Measurements from ENCODE around the gene ASCC1. TPM values are rescaled to one million over a fixed set of nuclear protein-coding genes. Genes with fewer than 3 reads are reported as not detected.

Gene ASCC1
- total and polyA plus RNA-seq, 2 of the 4 experiments (the other 2 are of a cell fraction), result 15.9 to 21.0 TPM

GRCh38 chr10:72177454-72177853 lies 38.6 kb downstream of the ASCC1 start:
- Histone ChIP-seq H3K9ac (ENCODE audit: low read depth, low read length) (no peak overlapping the region), H3K18ac (ENCODE audit: low read depth, low read length) (no peak overlapping the region), H2BK120ac (ENCODE audit: low read depth, low read length) (no peak overlapping the region), H2BK20ac (ENCODE audit: low read depth, low read length) (no peak overlapping the region), H2AK5ac (ENCODE audit: low read depth, low read length) (no peak overlapping the region), H3K27ac (ENCODE audit: insufficient read depth, low read length) (no peak overlapping the region), H4K91ac (ENCODE audit: insufficient read depth, low read depth, low read length) (no peak overlapping the region), H3K23ac (ENCODE audit: low read depth, low read length) (no peak overlapping the region), H4K8ac (ENCODE audit: low read depth in 2 of 2, low read length in 2 of 2) (no peak overlapping the region), H2AK9ac (replicated peaks; ENCODE audit: low read depth, low read length, poor library complexity) (no peak overlapping the region), H3K4me3 (ENCODE audit: insufficient read depth, low read depth, low read length) (no peak overlapping the region), H3K14ac (replicated peaks; ENCODE audit: low read depth, low read length) (no peak overlapping the region), H3K27me3 (ENCODE audit: control insufficient read depth, insufficient read depth, low read length) (no peaks in the 10 kb centered on the region), H3K56ac (ENCODE audit: extremely low read depth, insufficient read depth, low read length) (no peak overlapping the region), H3K9me1 (ENCODE audit: insufficient read depth, low read length) (peaks cover 5% of the 10 kb centered on the region), H2AFZ (replicated peaks; ENCODE audit: low read length, poor library complexity) (no peak overlapping the region), H3K36me3 (ENCODE audit: control insufficient read depth, insufficient read depth, low read length) (peaks cover 6% of the 10 kb centered on the region), H2BK5ac (ENCODE audit: low read depth, low read length, poor library complexity, severe bottlenecking) (no peak overlapping the region), H3K4me1 (ENCODE audit: control insufficient read depth, insufficient read depth, low read length) (peaks cover 9% of the 10 kb centered on the region), H4K20me1 (ENCODE audit: insufficient read depth, low read length) (no peaks in the 10 kb centered on the region), H3K79me1 (ENCODE audit: low read depth in 1 of 2, low read length in 2 of 2) (0 out of 4 replicates have a peak, but pooled peaks cover 0 to 2% of the 10 kb centered on the region in 2 experiments), H4K5ac (ENCODE audit: low read depth, low read length) (no peak overlapping the region), H3K9me3 (ENCODE audit: control insufficient read depth, insufficient read depth, low read length) (no peaks in the 10 kb centered on the region), H3K4me2 (ENCODE audit: low read depth, low read length) (no peak overlapping the region), H3K4ac (ENCODE audit: low read depth, low read length) (no peak overlapping the region), H2BK15ac (ENCODE audit: low read depth, low read length) (no peak overlapping the region)
- BruUV-seq (replicated peaks), result no TSS peak
- DNase-seq (no peak), ATAC-seq (ENCODE audit: low read depth) (no peak)
- dilution Hi-C loops (cut with HindIII; ENCODE audit: low sequenced_read_pairs, unreplicated experiment) (no loop called here), in situ Hi-C loops (cut with MboI; ENCODE audit: low sequenced_read_pairs) (no loop called here), intact Hi-C loops (cut with micrococcal nuclease) (loop anchor here (5.0 kb wide), 1 partner anchor 40 kb away; no protein-coding TSS in a partner anchor)
- no CpG with 5 or more reads among the region's 2 CpGs for WGBS, 2 experiments (ENCODE audit: extremely low coverage in 2 of 2, insufficient read length in 1 of 2)
- ChIA-PET CTCF (no interaction called here), POLR2A (ENCODE audit: unreplicated experiment) (no interaction called here)
- TF ChIP-seq MAZ (IDR thresholded peaks at IDR 0.05; ENCODE audit: borderline replicate concordance, low read depth, low read length), result no peak
- no peak for TF ChIP-seq CTCF (conservative IDR thresholded peaks at IDR 0.05; ENCODE audit: low read depth, low read length)
- TF ChIP-seq NFE2L2 (IDR thresholded peaks at IDR 0.05; ENCODE audit: low read depth, low read length), result no peak
- TF ChIP-seq MAFK (IDR thresholded peaks at IDR 0.05; ENCODE audit: low read depth, low read length), result no peak
- TF ChIP-seq RFX5 (IDR thresholded peaks at IDR 0.05; ENCODE audit: low read depth, low read length), result no peak
- no peak for TF ChIP-seq POLR2A (IDR thresholded peaks at IDR 0.05; ENCODE audit: low read depth, low read length)
- TF ChIP-seq CEBPB (IDR thresholded peaks at IDR 0.05; ENCODE audit: low read depth, low read length), result no peak
- TF ChIP-seq SMC3 (IDR thresholded peaks at IDR 0.05; ENCODE audit: low read depth, low read length), result no peak
- no peak for TF ChIP-seq CHD1 (IDR thresholded peaks at IDR 0.05; ENCODE audit: low read depth, low read length)
- TF ChIP-seq MXI1 (IDR thresholded peaks at IDR 0.05; ENCODE audit: borderline replicate concordance, low read depth, low read length), result no peak
- TF ChIP-seq USF2 (IDR thresholded peaks at IDR 0.05; ENCODE audit: low read depth, low read length), result no peak
- TF ChIP-seq BHLHE40 (IDR thresholded peaks at IDR 0.05; ENCODE audit: low read depth, low read length), result no peak
- TF ChIP-seq ELK1 (IDR thresholded peaks at IDR 0.05; ENCODE audit: borderline replicate concordance, low read depth, low read length), result no peak
- no peak for TF ChIP-seq RCOR1 (IDR thresholded peaks at IDR 0.05; ENCODE audit: insufficient replicate concordance, low read length)
- TF ChIP-seq RAD21 (IDR thresholded peaks at IDR 0.05; ENCODE audit: low read length), result no peak
- no peak for TF ChIP-seq FOS (IDR thresholded peaks at IDR 0.05; ENCODE audit: low read depth, low read length)

Data from IMR-90 (cell line).